GM18868 (cell line): ENCODE results near the gene TMEM190.
A peak's percentile ranks its signal among the peaks of the same experiment; 100 is the strongest.
"Not testable (repeated sequence)": the region's sequence is repeated elsewhere in the genome, so short reads cannot be mapped to it uniquely, and the experiment has no call there.

Experiments used
- ATAC-seq: cut with Tn5 transposase; IDR thresholded peaks from one replicate; pipeline ENCODE4 v1.9.1; 2021; ENCODE audit warnings: mild to moderate bottlenecking, moderate library complexity; ENCODE audit not compliant: unreplicated experiment

TMEM190 gene

GRCh38 chr19:55389386-55390317 lies 13.0 kb downstream of the TMEM190 start:
- ATAC-seq = no peak

GRCh38 chr19:55390461-55390880 lies 13.8 kb downstream of the TMEM190 start:
- ATAC-seq = no peak

GRCh38 chr19:55391191-55391670 lies 14.6 kb downstream of the TMEM190 start:
- no peak for ATAC-seq

- ATAC-seq = no peak
These were observed 15.3 kb downstream of the TMEM190 start for GRCh38 chr19:55391702-55392615.

- no peak for ATAC-seq
These were observed 16.5 kb downstream of the TMEM190 start for GRCh38 chr19:55392820-55393761.

GRCh38 chr19:55398200-55398925 lies 21.7 kb downstream of the TMEM190 start:
- ATAC-seq = no peak

- no peak for ATAC-seq
These were observed 23.9 kb downstream of the TMEM190 start for GRCh38 chr19:55400281-55401087.

GRCh38 chr19:55401390-55401789 lies 24.8 kb downstream of the TMEM190 start:
- ATAC-seq = not testable (repeated sequence)

GRCh38 chr19:55402509-55402908 lies 25.9 kb downstream of the TMEM190 start:
- ATAC-seq = no peak

- no peak for ATAC-seq
These were observed 29.0 kb downstream of the TMEM190 start for GRCh38 chr19:55405638-55406037.

GRCh38 chr19:55406091-55406825 lies 29.6 kb downstream of the TMEM190 start:
- no peak for ATAC-seq

- ATAC-seq = peak; percentile 6
These were observed 30.4 kb downstream of the TMEM190 start for GRCh38 chr19:55406826-55407549.

- not testable (repeated sequence) for ATAC-seq
These were observed 30.8 kb downstream of the TMEM190 start, which contains the start of gene UBE2S for GRCh38 chr19:55407550-55407799. UBE2S (minus strand) TSS chr19:55407788; CDS start chr19:55407589, 199 bp downstream.

- peak; percentile 76 for ATAC-seq
These were observed 31.3 kb downstream of the TMEM190 start for GRCh38 chr19:55407800-55408532.

- no peak for ATAC-seq
These were observed 31.9 kb downstream of the TMEM190 start for GRCh38 chr19:55408533-55408872.

- not testable (repeated sequence) for ATAC-seq
These were observed 32.6 kb downstream of the TMEM190 start for GRCh38 chr19:55409179-55409578.

- no peak for ATAC-seq
These were observed 33.5 kb downstream of the TMEM190 start for GRCh38 chr19:55410168-55410567.
